ENCODE measurements around the gene RASAL2.
"Not testable (repeated sequence)": the region's sequence is repeated elsewhere in the genome, so short reads cannot be mapped to it uniquely, and the experiment has no call there.

RASAL2 gene

DNA sequence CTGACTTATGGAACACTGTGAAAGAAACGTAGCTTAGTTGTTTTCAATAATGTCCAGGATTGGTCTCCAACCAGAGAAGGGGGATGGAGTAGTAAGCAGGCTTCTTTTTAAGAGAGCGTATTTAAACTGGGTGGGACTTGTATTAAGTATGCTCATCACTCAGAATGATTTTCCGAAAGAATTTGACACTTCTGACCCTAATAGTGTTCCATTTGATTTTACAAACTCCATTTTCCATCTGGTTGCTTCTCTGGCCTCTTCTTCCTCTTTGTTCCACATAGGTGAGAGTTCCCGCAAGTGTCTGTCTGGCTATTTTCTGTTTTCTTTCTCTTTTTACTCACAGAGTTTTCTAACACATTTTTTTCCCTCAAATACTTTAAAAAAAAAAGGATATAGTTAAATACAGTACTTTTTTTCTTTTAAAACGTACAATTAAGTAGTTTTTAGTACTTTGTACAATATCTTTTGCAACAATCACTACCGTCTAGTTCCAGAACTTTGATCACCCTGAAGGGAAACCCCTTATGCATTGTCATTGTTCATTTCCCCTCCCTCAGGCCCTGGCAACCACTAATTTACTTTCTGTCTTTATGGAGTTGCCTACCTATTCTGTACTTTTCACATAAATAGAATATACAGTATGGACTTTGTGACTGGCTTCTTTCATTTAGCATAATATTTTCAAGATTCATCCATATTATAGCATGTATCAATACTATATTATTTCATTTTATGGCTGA, 67.0 kb downstream of the RASAL2 start:
- DNase-seq (ENCODE audit: low read depth in 1 of 2, low spot score in 1 of 2) = no peak

DNA sequence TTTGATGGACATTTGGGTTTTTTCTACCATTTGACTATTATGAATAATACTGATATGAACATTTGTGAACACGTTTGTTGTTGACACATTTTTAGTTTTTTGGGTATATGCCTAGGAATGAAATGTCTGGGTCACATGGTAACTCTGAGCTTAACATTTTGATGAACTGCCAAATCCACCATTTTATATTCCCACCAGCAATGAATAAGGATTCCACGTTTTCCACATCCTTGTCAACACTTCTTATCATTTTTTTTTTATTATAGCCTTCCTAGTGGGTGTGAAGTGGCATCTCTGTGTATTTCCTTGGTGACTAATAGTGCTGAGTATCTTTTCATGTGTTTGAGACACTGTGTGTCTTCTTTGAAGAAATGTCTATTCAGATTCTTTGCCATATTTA, 67.6 kb downstream of the RASAL2 start:
- no peak for DNase-seq (ENCODE audit: low read depth in 1 of 2, low spot score in 1 of 2)

GRCh38 chr1:178165196-178165595, 71.3 kb downstream of the RASAL2 start:
- no peak for DNase-seq (ENCODE audit: low read depth in 1 of 2, low spot score in 1 of 2)

GRCh38 chr1:178166429-178167024, 72.6 kb downstream of the RASAL2 start:
- DNase-seq (ENCODE audit: low read depth in 1 of 2, low spot score in 1 of 2) = no peak

- no peak for DNase-seq (ENCODE audit: low read depth in 1 of 2, low spot score in 1 of 2)
These were observed 74.6 kb downstream of the RASAL2 start for GRCh38 chr1:178168536-178168935.

- no peak for DNase-seq (ENCODE audit: low read depth in 1 of 2, low spot score in 1 of 2)
These were observed 75.7 kb downstream of the RASAL2 start for GRCh38 chr1:178169649-178170048.

DNA sequence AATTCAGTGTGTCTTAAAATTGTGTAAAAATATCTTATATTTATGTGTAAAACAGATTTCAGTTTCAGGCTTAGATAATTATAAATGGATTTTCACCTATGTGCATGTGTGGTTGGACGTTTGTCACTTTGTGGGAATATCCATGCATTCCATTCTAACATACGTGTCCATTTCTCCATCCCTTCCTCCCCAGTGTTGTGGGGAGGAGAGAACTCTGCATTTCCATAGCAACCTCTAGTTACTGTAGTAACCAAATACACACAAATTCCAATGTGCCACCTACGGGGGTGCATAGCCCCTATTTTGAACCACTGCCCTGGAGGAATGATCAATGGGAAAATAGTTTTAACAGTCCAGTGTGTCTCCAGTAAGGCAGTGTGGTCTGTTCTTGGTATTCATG, 79.0 kb downstream of the RASAL2 start:
- DNase-seq (ENCODE audit: low read depth in 1 of 2, low spot score in 1 of 2) = no peak

- DNase-seq (ENCODE audit: low read depth in 1 of 2, low spot score in 1 of 2) = no peak
These were observed 80.6 kb downstream of the RASAL2 start for GRCh38 chr1:178174539-178174938.

DNA sequence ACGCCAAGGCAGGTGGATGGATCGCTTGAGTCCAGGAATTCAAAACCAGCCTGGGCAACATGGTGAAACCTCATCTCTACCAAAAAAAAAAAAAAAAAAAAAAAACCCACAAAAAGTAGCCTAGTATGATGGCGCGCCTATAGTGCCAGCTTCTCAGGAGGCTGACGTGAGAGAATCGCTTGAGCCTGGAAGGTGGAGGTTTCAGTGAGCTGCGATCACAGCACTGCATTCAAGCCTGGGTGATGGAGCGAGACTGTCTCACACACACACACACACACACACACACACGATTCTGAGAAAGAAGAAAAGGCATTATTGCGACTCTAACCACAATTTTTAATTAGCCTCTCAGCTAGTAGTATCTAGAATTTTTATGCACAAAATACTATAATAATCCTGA, 86.5 kb downstream of the RASAL2 start:
- no peak for DNase-seq (ENCODE audit: low read depth in 1 of 2, low spot score in 1 of 2)

DNA sequence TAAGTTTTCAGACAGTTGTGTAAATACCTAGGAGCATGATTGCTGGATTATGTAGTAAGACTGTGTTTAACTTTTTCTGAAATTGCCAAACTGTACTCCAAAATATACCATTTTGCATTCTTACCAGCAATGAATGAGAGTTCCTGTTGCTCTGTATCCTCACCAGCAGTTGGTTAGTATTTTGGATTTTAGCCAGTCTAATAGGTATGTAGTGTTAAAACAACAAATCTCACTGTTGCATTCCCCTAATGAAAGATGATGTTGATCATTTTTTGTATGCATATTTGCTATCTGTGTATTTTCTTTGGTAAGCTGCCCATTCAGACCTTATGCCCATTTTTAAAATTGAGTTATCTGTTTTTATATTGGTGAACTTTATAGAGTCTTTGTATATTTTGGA, 89.9 kb downstream of the RASAL2 start:
- no peak for DNase-seq (ENCODE audit: low read depth in 1 of 2, low spot score in 1 of 2)

DNA sequence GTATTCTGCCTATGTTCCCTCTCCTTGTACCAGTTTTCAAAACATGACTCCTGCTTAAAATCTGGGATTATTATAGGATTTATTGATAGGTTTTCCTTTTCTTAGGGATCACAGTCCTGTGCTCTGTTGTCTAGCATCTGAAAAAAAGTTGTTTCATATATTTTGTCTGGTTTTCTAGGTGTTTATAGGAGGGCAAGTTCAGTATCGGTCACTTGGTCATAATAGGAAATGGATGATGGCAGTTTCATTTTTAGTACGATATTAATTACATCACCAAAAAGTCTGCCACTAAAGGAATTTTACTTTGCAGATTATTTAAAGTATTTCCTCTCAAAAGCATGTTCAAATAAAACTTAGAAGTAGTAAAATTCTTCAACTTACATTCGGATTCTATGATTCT, 94.4 kb downstream of the RASAL2 start:
- no peak for DNase-seq (ENCODE audit: low read depth in 1 of 2, low spot score in 1 of 2)

GRCh38 chr1:178189814-178190213, 95.9 kb downstream of the RASAL2 start:
- no peak for DNase-seq (ENCODE audit: low read depth in 1 of 2, low spot score in 1 of 2)

DNA sequence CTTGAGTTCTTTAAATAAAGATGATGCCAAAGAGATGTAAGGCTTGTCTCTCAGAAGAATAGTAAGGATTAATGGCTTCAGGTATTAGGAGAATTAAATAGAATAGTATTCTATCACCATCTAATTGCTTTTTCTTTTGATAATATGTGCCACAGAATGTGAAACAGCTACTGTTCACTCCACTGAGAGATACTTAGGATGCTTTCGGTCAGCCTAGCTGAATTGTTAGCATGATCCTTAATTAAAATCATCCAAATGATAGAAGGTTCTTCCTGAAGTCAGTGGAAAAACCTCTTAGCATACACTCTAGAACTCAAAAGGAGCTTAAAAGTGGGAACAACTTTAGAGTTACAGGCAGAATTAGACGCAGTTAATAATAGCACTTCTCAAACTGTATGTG, 97.0 kb downstream of the RASAL2 start:
- no peak for DNase-seq (ENCODE audit: low read depth in 1 of 2, low spot score in 1 of 2)

DNA sequence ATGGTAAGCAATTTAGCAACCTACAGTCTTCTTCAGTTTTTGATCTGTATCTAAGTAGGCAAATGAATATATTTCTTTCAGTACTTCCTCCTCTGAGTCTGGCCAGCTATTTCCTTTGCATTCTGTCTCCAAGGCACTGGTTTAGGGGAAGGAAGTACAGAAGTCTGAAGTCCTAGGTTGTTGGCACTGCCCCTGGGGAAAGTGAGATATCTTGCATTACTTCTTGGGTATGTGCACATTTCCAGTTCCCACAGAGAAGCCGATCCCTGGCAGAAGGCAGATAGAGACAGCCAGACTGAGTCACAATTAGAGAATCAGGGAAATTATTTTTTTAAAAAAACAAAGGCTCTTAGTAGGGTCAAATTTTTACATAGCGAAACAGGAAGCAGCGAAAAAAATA, 98.8 kb downstream of the RASAL2 start:
- DNase-seq (ENCODE audit: low read depth in 1 of 2, low spot score in 1 of 2) = no peak

GRCh38 chr1:178196631-178197030, 102.7 kb downstream of the RASAL2 start:
- no peak for DNase-seq (ENCODE audit: low read depth in 1 of 2, low spot score in 1 of 2)

DNA sequence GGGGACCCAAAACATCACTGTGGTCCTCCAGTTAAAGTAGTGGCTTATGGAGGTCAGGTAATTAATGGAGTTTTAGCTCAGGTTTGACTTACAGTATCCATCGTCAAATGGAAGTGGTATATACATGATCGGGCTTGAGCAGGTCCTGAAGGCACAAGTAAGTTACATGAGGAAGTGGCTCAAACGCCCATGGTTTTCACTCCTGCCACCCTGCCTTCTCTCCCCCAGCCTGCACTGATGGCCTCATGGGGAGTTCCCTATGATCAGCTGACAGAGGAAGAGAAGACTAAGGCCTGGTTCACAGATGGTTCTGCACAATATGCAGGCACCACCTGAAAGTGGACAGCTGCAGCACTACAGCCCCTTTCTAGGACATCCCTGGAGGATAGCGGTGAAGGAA, 108.2 kb downstream of the RASAL2 start:
- not testable (repeated sequence) for DNase-seq (ENCODE audit: low read depth in 1 of 2, low spot score in 1 of 2)

DNA sequence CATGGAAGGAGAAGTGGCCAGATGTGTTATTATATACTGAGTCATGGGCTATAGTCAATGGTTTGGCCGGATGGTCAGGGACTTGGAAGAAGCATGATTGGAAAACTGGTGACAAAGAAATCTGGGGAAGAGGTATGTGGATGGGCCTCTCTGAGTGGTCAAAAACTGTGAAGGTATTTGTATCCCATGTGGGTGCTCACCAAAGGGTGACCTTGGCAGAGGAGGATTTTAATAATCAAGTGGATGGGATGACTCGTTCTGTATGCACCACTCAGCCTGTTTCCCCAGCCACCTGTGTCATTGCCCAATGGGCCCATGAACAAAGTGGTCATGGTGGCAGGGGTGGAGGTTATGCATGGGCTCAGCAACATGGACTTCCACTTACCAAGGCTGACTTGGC, 108.6 kb downstream of the RASAL2 start:
- not testable (repeated sequence) for DNase-seq (ENCODE audit: low read depth in 1 of 2, low spot score in 1 of 2)

DNA sequence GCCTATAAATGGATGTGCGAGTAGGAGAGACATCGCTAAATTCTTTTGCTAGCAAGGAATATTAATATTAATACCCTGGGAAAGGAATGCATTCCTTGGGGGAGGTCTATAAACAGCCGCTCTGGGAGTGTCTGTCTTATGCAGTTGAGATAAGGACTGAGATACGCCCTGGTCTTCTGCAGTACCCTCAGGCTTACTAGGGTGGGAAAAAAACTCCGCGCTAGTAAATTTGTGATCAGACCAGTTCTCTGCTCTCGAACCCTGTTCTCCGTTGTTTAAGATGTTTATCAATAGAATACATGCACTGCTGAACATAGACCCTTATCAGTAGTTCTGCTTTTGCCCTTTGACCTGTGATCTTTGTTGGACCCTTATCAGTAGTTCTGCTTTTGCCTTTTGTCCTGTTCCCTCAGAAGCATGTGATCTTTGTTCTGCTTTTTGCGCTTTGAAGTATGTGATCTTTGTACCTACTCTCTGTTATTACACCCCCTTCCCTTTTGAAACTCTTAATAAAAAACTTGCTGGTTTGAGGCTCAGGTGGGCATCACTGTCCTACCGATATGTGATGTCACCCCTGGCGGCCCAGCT, 114.5 kb downstream of the RASAL2 start:
- not testable (repeated sequence) for DNase-seq (ENCODE audit: low read depth in 1 of 2, low spot score in 1 of 2)

- DNase-seq (ENCODE audit: low read depth in 1 of 2, low spot score in 1 of 2) = no peak
These were observed 116.0 kb downstream of the RASAL2 start for GRCh38 chr1:178209935-178210334.

GRCh38 chr1:178218550-178218949, 124.6 kb downstream of the RASAL2 start:
- no peak for DNase-seq (ENCODE audit: low read depth in 1 of 2, low spot score in 1 of 2)

DNA sequence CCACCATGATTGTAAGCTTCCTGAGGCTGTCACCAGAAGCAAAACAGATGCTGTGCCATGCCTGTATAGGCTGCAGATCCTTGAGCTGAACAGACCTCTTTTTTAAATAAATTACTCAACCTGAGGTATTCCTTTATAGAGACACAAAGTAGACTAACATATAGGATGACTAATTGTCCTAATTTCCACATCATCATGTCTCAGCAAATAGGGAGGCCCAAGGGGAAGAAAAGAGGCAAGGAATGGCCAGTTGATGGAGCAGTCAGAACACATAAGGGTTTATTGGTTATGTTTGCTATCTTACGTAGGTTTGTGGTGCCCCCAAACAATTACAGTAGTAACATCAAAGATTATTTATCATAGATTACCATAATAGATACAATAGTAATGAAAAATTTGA, 126.2 kb downstream of the RASAL2 start:
- no peak for DNase-seq (ENCODE audit: low read depth in 1 of 2, low spot score in 1 of 2)

DNA sequence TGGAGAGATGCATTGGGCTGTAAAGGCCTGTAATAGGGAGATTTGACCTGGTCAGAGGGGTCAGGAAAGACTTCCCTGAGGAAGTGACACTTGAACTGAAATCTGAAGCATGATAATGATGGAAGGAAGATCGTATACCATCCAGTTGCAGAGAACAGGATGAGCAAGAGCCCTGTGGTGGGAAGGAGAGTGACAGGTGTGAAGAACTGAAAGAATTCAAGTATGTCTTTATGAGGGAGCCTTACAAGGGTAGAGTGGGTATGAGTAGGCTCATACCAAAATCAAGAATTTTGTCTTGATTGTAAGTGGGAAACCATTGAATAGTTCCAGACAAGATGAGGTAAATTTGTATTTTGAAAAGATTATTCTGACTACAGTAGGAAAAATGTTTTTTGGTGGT, 129.4 kb downstream of the RASAL2 start:
- DNase-seq (ENCODE audit: low read depth in 1 of 2, low spot score in 1 of 2) = no peak

DNA sequence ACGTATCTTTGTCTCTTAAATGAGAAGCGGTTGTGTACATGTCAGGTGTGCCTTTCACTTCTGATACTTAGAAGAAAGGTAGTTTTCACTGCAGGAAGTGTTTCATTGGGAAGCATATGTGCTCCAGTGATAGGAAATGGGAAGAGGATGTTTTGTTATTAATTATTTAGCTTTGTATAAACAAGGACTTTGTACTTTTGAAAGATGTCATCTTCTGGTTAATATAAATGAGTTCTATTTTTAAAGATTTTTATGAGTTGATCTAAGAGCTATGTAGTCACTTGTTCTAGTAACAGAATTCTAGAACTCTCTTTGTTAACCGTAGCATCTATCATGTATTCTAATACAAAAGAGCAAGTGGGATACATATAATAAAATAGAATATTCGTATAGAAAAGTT, 130.5 kb downstream of the RASAL2 start:
- DNase-seq (ENCODE audit: low read depth in 1 of 2, low spot score in 1 of 2) = no peak
